Activated CD4-positive, alpha-beta memory T cell treated with anti-CD3 and anti-CD28 coated beads, Interleukin-2, amount 10 ng/mL, durations not matched to agents 7 days and 5 days (primary cell): Measurements from ENCODE around the gene ZRANB1. TPM values are rescaled to one million over a fixed set of nuclear protein-coding genes. Genes with fewer than 3 reads are reported as not detected.
"Not testable (repeated sequence)": the region's sequence is repeated elsewhere in the genome, so short reads cannot be mapped to it uniquely, and the experiment has no call there.

ENCODE experiments used
- CTCF ChIA-PET: fragments of 350-600 bp; sonication (Branson Sonifier 250); formaldehyde crosslinking; loops from one replicate; lab custom pipeline; 2021; ENCODE audit warnings: antibody characterized with exemption, inconsistent platforms; lab: Charles Lee
- POLR2A ChIA-PET: fragments of 350-600 bp; sonication (Branson Sonifier 250); formaldehyde crosslinking; loops from one replicate; lab custom pipeline; 2021; ENCODE audit warnings: antibody characterized with exemption; lab: Charles Lee
- DNase-seq: peaks from one replicate; pipeline ENCODE4 v3.0.0-alpha.2; 2020
- H3K27ac Mint-ChIP-seq: one replicate; pipeline ENCODE4 v1.8.0; 2021; ENCODE audit warnings: mild to moderate bottlenecking, mixed read lengths
- H3K27me3 Mint-ChIP-seq: one replicate; pipeline ENCODE4 v1.8.0; 2021; ENCODE audit warnings: mixed read lengths
- H3K36me3 Mint-ChIP-seq: one replicate; pipeline ENCODE4 v1.8.0; 2021; ENCODE audit warnings: low read depth, mixed read lengths
- H3K4me1 Mint-ChIP-seq: one replicate; pipeline ENCODE4 v1.8.0; 2021; ENCODE audit warnings: mixed read lengths
- H3K4me3 Mint-ChIP-seq: one replicate; pipeline ENCODE4 v1.8.0; 2021; ENCODE audit warnings: mild to moderate bottlenecking, mixed read lengths
- H3K9me3 Mint-ChIP-seq: one replicate; pipeline ENCODE4 v1.8.0; 2021; ENCODE audit warnings: mixed read lengths
- total RNA-seq, 2 experiments: library from RNA; stranded (reverse); gene quantifications; one replicate each; pipeline ENCODE4 v1.2.3, GENCODE V29; 2021

The ZRANB1 gene
- total RNA-seq, 2 experiments from 2014 or later, result 11.2 to 12.3 TPM

DNA sequence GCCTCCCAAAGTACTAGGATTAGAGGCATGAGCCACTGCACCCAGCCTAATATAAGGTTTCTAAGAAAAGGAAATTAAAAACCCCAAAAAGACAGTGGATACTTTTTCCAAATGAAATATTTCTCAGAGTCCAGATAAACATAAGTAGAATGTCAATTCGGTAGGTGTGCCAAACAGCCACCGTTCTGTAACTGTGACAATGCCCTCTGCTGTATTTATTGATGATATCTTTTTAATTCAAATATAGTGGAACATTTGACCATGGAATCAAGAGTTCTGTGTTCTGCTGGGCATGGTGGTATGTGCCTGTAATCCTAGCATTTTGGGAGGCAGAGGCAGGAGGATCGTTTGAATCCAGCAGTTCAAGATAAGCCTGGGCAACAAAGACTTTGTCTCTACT is 28.8 kb upstream of the ZRANB1 start:
- no peak for DNase-seq
- POLR2A ChIA-PET, result no interaction called here
- CTCF ChIA-PET, result no interaction called here
- H3K4me1 Mint-ChIP-seq, result peaks cover 17% of the 10 kb centered on the region
- peaks cover 18% of the 10 kb centered on the region for H3K27me3 Mint-ChIP-seq
- H3K27ac Mint-ChIP-seq, result no peak overlapping the region
- H3K36me3 Mint-ChIP-seq, result peaks cover 6% of the 10 kb centered on the region
- no peak overlapping the region for H3K4me3 Mint-ChIP-seq
- no peaks in the 10 kb centered on the region for H3K9me3 Mint-ChIP-seq

DNA sequence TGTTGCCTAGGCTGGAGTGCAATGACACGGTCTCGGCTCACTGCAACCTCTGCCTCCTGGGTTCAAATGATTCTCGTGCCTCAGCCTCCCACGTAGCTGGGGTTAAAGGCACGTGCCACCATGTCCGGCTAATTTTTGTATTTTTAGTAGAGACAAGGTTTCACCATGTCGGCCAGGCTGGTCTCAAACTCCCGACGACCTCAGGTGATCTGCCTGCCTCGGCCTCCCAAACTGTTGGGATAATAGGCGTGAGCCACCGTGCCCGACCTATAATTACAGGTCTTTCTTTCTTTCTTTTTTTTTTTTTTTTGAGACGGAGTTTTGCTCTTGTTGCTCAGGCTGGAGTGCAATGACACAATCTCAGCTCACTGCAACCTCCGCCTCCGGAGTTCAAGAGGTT is 27.5 kb upstream of the ZRANB1 start:
- peaks cover 25% of the 10 kb centered on the region for H3K4me1 Mint-ChIP-seq
- H3K27me3 Mint-ChIP-seq, result peaks cover 18% of the 10 kb centered on the region
- H3K27ac Mint-ChIP-seq, POLR2A ChIA-PET, DNase-seq, H3K36me3 Mint-ChIP-seq, CTCF ChIA-PET, H3K9me3 Mint-ChIP-seq, H3K4me3 Mint-ChIP-seq: not testable (repeated sequence)

DNA sequence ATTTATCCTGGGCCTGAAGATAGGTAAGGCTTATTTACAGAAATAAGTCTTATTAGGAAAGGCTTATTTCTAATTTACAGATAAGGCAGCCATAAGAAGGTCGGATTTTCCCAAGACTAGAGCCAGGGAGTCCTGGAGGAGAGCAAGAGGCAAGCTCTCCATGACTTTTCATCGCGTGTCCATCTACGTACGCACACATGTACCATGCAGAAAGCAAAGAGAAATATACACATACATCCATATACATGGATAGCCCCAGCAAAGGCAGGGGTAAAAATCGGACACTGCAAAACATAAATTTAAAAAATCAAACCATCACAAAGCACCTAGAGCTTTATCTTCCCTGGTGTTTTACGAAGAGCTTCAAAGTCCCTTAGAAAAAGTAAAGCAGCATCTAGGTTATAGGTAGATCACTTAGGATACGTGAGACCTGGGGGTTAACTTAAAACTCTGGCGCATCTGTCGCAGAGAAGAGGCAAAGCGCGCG is 25.8 kb upstream of the ZRANB1 start:
- Mint-ChIP-seq H3K27me3 (peaks cover 14% of the 10 kb centered on the region), H3K9me3 (no peaks in the 10 kb centered on the region), H3K36me3 (peaks cover 12% of the 10 kb centered on the region), H3K4me3 (peak overlapping the region; percentile 87), H3K4me1 (peaks cover 33% of the 10 kb centered on the region), H3K27ac (peak overlapping the region; percentile 80)
- ChIA-PET CTCF (interaction anchor here (0.7 to 1.8 kb wide), 4 partner anchors 77 to 527 kb away, joined by 3 to 6 read pairs (median 4); no protein-coding TSS in a partner anchor), POLR2A (interaction anchor here (0.6 to 2.7 kb wide), 16 partner anchors 10 to 803 kb away, joined by 3 to 16 read pairs (median 4); partner anchors contain the start of genes ABRAXAS2, EDRF1, EEF1AKMT2 and FAM53B)
- no peak for DNase-seq

DNA sequence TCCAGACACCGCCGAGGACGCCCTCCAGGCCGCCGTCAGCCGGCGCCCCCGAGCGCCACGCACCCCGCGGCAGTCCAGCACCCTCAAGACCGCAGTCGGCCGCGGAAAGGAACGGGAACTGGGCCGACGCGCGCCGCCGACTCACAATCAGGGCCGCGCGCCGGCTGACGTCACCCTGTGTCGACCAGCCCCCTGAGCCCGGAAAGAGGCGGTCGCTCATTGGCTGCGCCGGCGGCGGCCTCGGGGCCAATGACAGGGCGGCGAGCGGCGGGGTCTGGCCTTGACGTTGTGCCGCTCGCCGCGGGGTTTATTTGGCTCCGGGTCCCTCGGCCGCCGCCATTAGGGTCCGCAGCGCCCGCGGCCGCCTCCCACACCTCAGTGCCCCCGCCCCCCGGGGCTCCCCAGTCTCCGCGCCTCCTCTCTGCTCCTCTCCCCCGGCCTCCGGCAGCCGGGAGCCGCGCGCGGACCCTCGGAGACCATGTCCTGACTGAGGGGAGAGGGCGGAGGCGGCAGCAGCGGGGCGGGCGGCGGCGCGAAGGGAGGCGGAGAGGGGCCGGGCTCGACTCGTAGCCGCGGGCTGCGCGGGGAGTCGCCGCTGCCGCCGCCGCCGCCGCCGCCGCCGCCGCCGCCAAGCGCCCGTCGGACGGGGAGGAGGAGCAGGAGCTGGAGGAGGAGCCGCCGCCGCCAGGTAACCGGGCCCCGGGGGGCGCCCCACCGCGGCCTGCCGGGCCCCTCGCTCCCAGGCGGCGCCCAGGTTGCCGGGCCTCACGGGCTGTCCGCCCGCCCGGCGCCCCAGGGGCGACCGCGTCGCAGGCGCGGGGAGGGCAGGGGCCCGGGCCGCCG is 25.1 kb upstream of the ZRANB1 start:
- Mint-ChIP-seq H3K36me3 (peaks cover 12% of the 10 kb centered on the region), H3K4me1 (peaks cover 31% of the 10 kb centered on the region), H3K27me3 (peaks cover 8% of the 10 kb centered on the region), H3K27ac (peak overlapping the region; percentile 80), H3K4me3 (peak overlapping the region; percentile 87), H3K9me3 (no peaks in the 10 kb centered on the region)
- peak; percentile 97 for DNase-seq
- CTCF ChIA-PET, result interaction anchor here (0.7 to 1.8 kb wide), 4 partner anchors 10 to 386 kb away, joined by 3 to 6 read pairs (median 4); no protein-coding TSS in a partner anchor
- POLR2A ChIA-PET, result interaction anchor here (0.5 to 2.7 kb wide), 22 partner anchors 10 to 802 kb away, joined by 3 to 16 read pairs (median 3); partner anchors contain the start of genes ABRAXAS2, EDRF1, EEF1AKMT2 and LHPP

DNA sequence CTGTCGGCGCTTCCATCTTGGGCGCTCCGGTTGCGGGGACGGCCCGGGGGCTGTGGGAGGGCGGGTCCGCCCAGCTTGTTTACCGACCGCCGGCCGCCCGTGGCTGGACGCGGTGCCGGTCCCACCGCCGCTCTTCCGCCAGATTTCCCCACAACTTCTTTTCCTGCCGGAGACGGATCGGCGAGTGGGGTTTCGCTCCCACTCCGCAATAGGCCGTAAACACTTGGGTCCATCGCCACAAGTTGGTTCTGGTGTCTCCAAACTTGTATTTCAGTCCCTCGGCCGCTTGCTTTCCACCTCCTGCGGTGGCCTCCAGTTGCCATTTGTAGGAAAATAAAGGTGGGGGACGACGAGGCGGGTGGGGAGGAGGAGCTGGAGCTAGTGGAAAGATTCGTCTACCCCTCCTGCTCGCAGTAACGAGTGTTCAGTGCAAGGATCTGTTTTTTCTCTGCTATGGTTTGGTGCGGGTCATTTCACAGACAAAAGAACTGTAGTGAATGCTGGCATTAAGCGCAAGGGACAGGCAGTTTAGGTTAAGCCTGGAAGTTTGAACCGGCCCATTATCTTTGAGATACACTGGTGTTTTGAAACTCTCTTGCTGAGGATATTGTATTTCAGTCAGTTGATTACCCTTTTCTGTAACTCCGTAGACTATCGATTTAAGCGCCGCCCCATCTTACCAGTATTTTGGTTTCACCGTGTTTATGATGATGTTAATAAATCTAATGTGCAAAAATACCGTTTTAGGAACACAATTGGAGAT is 24.3 kb upstream of the ZRANB1 start:
- H3K4me3 Mint-ChIP-seq, result peak overlapping the region; percentile 93
- POLR2A ChIA-PET, result interaction anchor here (0.5 to 2.7 kb wide), 10 partner anchors 9 to 802 kb away, joined by 3 to 16 read pairs (median 4); partner anchors contain the start of genes EDRF1 and LHPP
- peaks cover 12% of the 10 kb centered on the region for H3K36me3 Mint-ChIP-seq
- CTCF ChIA-PET, result interaction anchor here (1.0 kb wide), 1 partner anchor 9 kb away, joined by 3 read pairs; no protein-coding TSS in a partner anchor
- peak; percentile 48 for DNase-seq
- peak overlapping the region; percentile 95 for H3K27ac Mint-ChIP-seq
- H3K9me3 Mint-ChIP-seq, result no peaks in the 10 kb centered on the region
- peaks cover 31% of the 10 kb centered on the region for H3K4me1 Mint-ChIP-seq
- peaks cover 2% of the 10 kb centered on the region for H3K27me3 Mint-ChIP-seq

- CTCF ChIA-PET, result interaction anchor here (1.0 kb wide), 1 partner anchor 8 kb away, joined by 3 read pairs; no protein-coding TSS in a partner anchor
- Mint-ChIP-seq H3K4me3 (peak overlapping the region; percentile 93), H3K4me1 (peaks cover 31% of the 10 kb centered on the region), H3K27me3 (no peaks in the 10 kb centered on the region), H3K27ac (peak overlapping the region; percentile 95), H3K36me3 (peaks cover 12% of the 10 kb centered on the region), H3K9me3 (no peaks in the 10 kb centered on the region)
- no peak for DNase-seq
- POLR2A ChIA-PET, result interaction anchor here (1.3 to 1.9 kb wide), 4 partner anchors 55 to 801 kb away, joined by 3 to 5 read pairs (median 4); partner anchors contain the start of gene EDRF1
Observed at GRCh38 chr10:124918191-124918830, 23.6 kb upstream of the ZRANB1 start.

DNA sequence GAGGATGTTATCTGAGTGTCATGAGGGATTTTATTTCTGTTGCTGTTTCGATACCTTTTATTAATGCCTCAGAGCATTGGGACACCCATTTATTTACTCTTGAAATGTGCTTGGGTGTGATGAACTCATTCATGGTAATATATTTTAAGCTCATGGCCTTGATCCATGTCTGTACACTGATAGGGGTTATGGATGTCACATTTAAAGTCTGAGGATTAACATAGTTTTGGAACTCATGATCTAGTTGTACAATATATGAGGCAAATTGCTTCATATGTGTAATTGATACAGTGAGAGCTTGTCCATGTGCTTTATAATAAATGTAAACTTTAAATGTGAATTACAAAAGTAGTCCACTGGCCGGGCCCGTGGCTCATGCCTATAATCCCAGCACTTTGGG is 23.0 kb upstream of the ZRANB1 start:
- peaks cover 31% of the 10 kb centered on the region for H3K4me1 Mint-ChIP-seq
- ChIA-PET CTCF (no interaction called here), POLR2A (no interaction called here)
- peaks cover 15% of the 10 kb centered on the region for H3K36me3 Mint-ChIP-seq
- DNase-seq, result no peak
- peak overlapping the region; percentile 93 for H3K4me3 Mint-ChIP-seq
- H3K9me3 Mint-ChIP-seq, result no peaks in the 10 kb centered on the region
- H3K27ac Mint-ChIP-seq, result no peak overlapping the region
- no peaks in the 10 kb centered on the region for H3K27me3 Mint-ChIP-seq

DNA sequence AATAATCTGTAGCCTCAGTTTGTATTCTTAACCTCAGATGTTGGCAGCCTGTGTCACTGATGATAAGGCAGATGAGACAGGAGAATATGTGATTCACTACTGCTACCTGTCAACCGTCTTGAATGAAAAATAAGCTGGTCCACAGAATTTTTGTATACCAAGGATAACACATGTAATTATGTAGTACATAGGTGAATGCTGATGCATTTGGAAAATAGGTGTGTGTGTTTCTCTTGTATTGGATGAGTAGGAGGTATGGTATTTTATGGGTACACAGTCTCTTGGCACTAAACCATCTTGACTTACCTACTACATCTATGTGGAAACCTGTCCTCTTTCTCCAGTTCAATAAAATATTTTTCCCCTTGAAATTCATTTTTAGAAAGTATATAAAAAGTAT is 20.7 kb upstream of the ZRANB1 start:
- no peak for DNase-seq
- H3K27ac Mint-ChIP-seq, result no peak overlapping the region
- no peaks in the 10 kb centered on the region for H3K27me3 Mint-ChIP-seq
- no peaks in the 10 kb centered on the region for H3K9me3 Mint-ChIP-seq
- ChIA-PET POLR2A (no interaction called here), CTCF (no interaction called here)
- peaks cover 24% of the 10 kb centered on the region for H3K4me1 Mint-ChIP-seq
- peaks cover 15% of the 10 kb centered on the region for H3K36me3 Mint-ChIP-seq
- no peak overlapping the region for H3K4me3 Mint-ChIP-seq

DNA sequence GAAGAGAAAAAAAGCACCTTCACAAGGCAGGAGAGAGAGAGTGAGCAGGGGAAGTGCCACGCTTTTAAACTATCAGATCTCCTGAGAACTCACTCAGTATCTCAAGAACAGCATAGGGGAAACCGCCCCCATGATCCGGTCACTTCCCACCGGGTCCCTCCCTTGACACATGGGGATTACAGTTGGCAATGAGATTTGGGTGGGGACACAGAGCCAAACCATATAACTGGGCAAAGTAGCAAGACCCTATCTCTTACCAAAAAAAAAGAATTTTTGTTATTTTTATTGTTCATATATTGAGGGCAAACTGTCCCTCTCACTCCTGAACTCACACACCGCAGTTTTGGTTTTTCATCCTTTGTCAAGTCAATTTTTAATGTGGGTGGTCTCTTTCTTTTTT is 18.2 kb upstream of the ZRANB1 start:
- H3K4me3 Mint-ChIP-seq, result no peak overlapping the region
- no peak overlapping the region for H3K27ac Mint-ChIP-seq
- no peak for DNase-seq
- H3K27me3 Mint-ChIP-seq, result no peaks in the 10 kb centered on the region
- ChIA-PET POLR2A (interaction anchor here (0.7 kb wide), 1 partner anchor 20 kb away, joined by 3 read pairs; no protein-coding TSS in a partner anchor), CTCF (no interaction called here)
- H3K9me3 Mint-ChIP-seq, result no peaks in the 10 kb centered on the region
- H3K36me3 Mint-ChIP-seq, result peaks cover 14% of the 10 kb centered on the region
- peaks cover 12% of the 10 kb centered on the region for H3K4me1 Mint-ChIP-seq

GRCh38 chr10:124926548-124926947 is 15.4 kb upstream of the ZRANB1 start:
- Mint-ChIP-seq H3K36me3 (peaks cover 12% of the 10 kb centered on the region), H3K27me3 (no peaks in the 10 kb centered on the region), H3K9me3 (no peaks in the 10 kb centered on the region), H3K4me1 (no peaks in the 10 kb centered on the region), H3K27ac (no peak overlapping the region), H3K4me3 (no peak overlapping the region)
- ChIA-PET CTCF (interaction anchor here (1.4 kb wide), 1 partner anchor 9 kb away, joined by 3 read pairs; no protein-coding TSS in a partner anchor), POLR2A (interaction anchor here (3.4 kb wide), 1 partner anchor 10 kb away, joined by 16 read pairs; no protein-coding TSS in a partner anchor)
- no peak for DNase-seq

DNA sequence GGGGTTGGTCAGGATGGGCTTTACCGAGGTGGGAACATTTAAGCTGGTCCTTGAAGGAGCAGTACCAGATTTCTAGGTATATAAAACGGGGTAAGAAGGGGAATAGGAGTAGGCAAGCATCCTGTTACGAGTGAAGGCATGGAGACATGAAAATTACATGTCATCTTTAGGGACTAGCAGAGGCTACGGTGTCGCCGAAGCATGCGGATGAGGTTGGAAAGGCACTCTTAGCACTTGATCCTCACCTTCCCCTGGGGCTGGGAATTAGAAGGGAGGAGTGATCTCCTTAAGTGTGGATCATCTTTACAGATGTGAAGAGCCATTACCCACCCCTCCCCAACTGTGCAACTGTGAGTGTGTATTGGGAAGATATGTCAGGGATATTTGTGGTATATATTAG is 13.8 kb upstream of the ZRANB1 start:
- ChIA-PET CTCF (no interaction called here), POLR2A (interaction anchor here (3.4 kb wide), 1 partner anchor 12 kb away, joined by 16 read pairs; no protein-coding TSS in a partner anchor)
- H3K36me3 Mint-ChIP-seq, result peaks cover 17% of the 10 kb centered on the region
- H3K27ac Mint-ChIP-seq, result no peak overlapping the region
- no peak for DNase-seq
- H3K9me3 Mint-ChIP-seq, result peaks cover 3% of the 10 kb centered on the region
- no peaks in the 10 kb centered on the region for H3K4me1 Mint-ChIP-seq
- no peak overlapping the region for H3K4me3 Mint-ChIP-seq
- H3K27me3 Mint-ChIP-seq, result no peaks in the 10 kb centered on the region

GRCh38 chr10:124928545-124928944 is 13.4 kb upstream of the ZRANB1 start:
- Mint-ChIP-seq H3K27ac (no peak overlapping the region), H3K9me3 (peaks cover 3% of the 10 kb centered on the region)
- POLR2A ChIA-PET, result no interaction called here

More at GRCh38 chr10:124928545-124928944, 13.4 kb upstream of the ZRANB1 start:
- H3K36me3 Mint-ChIP-seq, result peaks cover 17% of the 10 kb centered on the region
- no peak overlapping the region for H3K4me3 Mint-ChIP-seq
- DNase-seq, result no peak
- no peaks in the 10 kb centered on the region for H3K27me3 Mint-ChIP-seq
- CTCF ChIA-PET, result no interaction called here
- H3K4me1 Mint-ChIP-seq, result no peaks in the 10 kb centered on the region
